Body of pancreas (tissue), 4 donors: ENCODE data around the gene DENND5B.

Experiments
- POLR2A ChIP-seq, 3 donors: fragments of 450-650 bp; IDR thresholded peaks; one replicate each; pipeline ENCODE4 v1.6.1; 2016; ENCODE audit warnings: antibody characterized with exemption in 3 of 3, mild to moderate bottlenecking in 2 of 3
- TF ChIP-seq, protein P1 (sequence below), 7 experiments: fragments of 450-650 bp in 4 of 7; fragments of 200-600 bp in 3 of 7; sonication (generic) in 3 of 7; IDR thresholded peaks; one replicate each; pipeline ENCODE4 v1.5.1; 2016 to 2019; ENCODE audit warnings: antibody characterized with exemption in 7 of 7

DNA sequence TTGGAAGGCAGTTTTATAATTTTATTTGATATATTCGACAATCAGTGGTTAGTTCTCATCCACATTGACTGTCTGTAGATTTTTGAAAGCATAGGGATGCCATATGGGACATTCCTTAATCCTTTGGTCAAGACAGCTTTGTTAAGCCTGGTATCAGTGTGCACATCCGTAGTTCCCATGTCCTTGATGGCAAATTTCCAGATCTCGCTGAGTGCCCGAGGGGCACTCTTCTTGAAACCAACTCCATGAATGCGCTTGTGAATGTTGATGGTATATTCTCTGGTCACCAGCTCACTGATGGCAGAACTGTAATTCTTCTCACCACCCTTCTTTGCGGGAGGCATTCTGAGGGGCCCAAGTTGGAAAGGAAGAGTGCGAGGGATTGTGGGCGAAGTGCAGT lies 6.1 kb upstream of the DENND5B start:
- TF ChIP-seq, protein P1, sequence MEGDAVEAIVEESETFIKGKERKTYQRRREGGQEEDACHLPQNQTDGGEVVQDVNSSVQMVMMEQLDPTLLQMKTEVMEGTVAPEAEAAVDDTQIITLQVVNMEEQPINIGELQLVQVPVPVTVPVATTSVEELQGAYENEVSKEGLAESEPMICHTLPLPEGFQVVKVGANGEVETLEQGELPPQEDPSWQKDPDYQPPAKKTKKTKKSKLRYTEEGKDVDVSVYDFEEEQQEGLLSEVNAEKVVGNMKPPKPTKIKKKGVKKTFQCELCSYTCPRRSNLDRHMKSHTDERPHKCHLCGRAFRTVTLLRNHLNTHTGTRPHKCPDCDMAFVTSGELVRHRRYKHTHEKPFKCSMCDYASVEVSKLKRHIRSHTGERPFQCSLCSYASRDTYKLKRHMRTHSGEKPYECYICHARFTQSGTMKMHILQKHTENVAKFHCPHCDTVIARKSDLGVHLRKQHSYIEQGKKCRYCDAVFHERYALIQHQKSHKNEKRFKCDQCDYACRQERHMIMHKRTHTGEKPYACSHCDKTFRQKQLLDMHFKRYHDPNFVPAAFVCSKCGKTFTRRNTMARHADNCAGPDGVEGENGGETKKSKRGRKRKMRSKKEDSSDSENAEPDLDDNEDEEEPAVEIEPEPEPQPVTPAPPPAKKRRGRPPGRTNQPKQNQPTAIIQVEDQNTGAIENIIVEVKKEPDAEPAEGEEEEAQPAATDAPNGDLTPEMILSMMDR (IDR thresholded peaks at IDR 0.05): no peak
- no peak for TF ChIP-seq POLR2A (IDR thresholded peaks at IDR 0.05)
